GM18502 (cell line): ENCODE data around the gene NPC1.
"Not testable (repeated sequence)": the region's sequence is repeated elsewhere in the genome, so short reads cannot be mapped to it uniquely, and the experiment has no call there.

Experiments
- ATAC-seq: cut with Tn5 transposase; IDR thresholded peaks from one replicate; pipeline ENCODE4 v1.9.1; 2021; ENCODE audit warnings: mild to moderate bottlenecking; ENCODE audit not compliant: unreplicated experiment, poor library complexity

The NPC1 gene

GRCh38 chr18:23586249-23587196, at the start of gene NPC1:
NPC1 (minus strand) TSS chr18:23586506; CDS start chr18:23586343, 163 bp downstream.
- peak; percentile 94 for ATAC-seq

GRCh38 chr18:23636071-23636399, 49.7 kb upstream of the NPC1 start:
- ATAC-seq: no peak

GRCh38 chr18:23635283-23636070, 49.2 kb upstream of the NPC1 start:
- no peak for ATAC-seq

GRCh38 chr18:23634692-23635091, 48.4 kb upstream of the NPC1 start:
- ATAC-seq: no peak

- no peak for ATAC-seq
These were observed 46.3 kb upstream of the NPC1 start for GRCh38 chr18:23632615-23633014.

- no peak for ATAC-seq
These were observed 45.4 kb upstream of the NPC1 start for GRCh38 chr18:23631746-23632145.

GRCh38 chr18:23631312-23631711, 45.0 kb upstream of the NPC1 start:
- no peak for ATAC-seq

- ATAC-seq: peak; percentile 76
These were observed 43.2 kb upstream of the NPC1 start for GRCh38 chr18:23629444-23629946.

- no peak for ATAC-seq
These were observed 41.7 kb upstream of the NPC1 start for GRCh38 chr18:23627970-23628369.

GRCh38 chr18:23627321-23627720, 41.0 kb upstream of the NPC1 start:
- ATAC-seq: no peak

GRCh38 chr18:23626451-23627279, 40.4 kb upstream of the NPC1 start:
- ATAC-seq: no peak

- ATAC-seq: no peak
These were observed 36.7 kb upstream of the NPC1 start for GRCh38 chr18:23623040-23623439.

- ATAC-seq: no peak
These were observed 33.1 kb upstream of the NPC1 start for GRCh38 chr18:23619388-23619881.

GRCh38 chr18:23618862-23619387, 32.6 kb upstream of the NPC1 start:
- no peak for ATAC-seq

GRCh38 chr18:23617412-23618014, 31.2 kb upstream of the NPC1 start:
- ATAC-seq: peak; percentile 52

GRCh38 chr18:23616258-23616657, 30.0 kb upstream of the NPC1 start:
- no peak for ATAC-seq

GRCh38 chr18:23614891-23615290, 28.6 kb upstream of the NPC1 start:
- ATAC-seq: no peak

GRCh38 chr18:23614413-23614812, 28.1 kb upstream of the NPC1 start:
- ATAC-seq: no peak

- ATAC-seq: not testable (repeated sequence)
These were observed 26.8 kb upstream of the NPC1 start for GRCh38 chr18:23613091-23613475.
